ENCODE results near the gene PCSK6. TPM values are rescaled to one million over a fixed set of nuclear protein-coding genes. Genes with fewer than 3 reads are reported as not detected.

The PCSK6 gene
- total RNA-seq, 2 donors from 2014 or later: 5.1 to 8.8 TPM

- Histone ChIP-seq H3K4me3 (no peak overlapping the region), H3K4me1 (ENCODE audit: control insufficient read depth in 1 of 2, low read depth in 2 of 2) (no peaks in the 10 kb centered on the region), H3K27ac (no peak overlapping the region), H3K27me3 (replicated peaks; ENCODE audit: insufficient read depth) (no peaks in the 10 kb centered on the region), H3K36me3 (no peaks in the 10 kb centered on the region), H3K9me3 (no peaks in the 10 kb centered on the region)
- no peak for ATAC-seq (ENCODE audit: insufficient number of reproducible peaks, low FRiP score, low read depth)
- DNase-seq (ENCODE audit: low spot score): no peak
- TF ChIP-seq CTCF (IDR thresholded peaks at IDR 0.05): no peak
Observed at GRCh38 chr15:101437618-101438481, 51.7 kb downstream of the PCSK6 start.

GRCh38 chr15:101437209-101437608, 52.3 kb downstream of the PCSK6 start:
- Histone ChIP-seq H3K4me3 (no peak overlapping the region), H3K4me1 (ENCODE audit: control insufficient read depth in 1 of 2, low read depth in 2 of 2) (no peaks in the 10 kb centered on the region), H3K27ac (no peak overlapping the region), H3K9me3 (no peaks in the 10 kb centered on the region), H3K27me3 (replicated peaks; ENCODE audit: insufficient read depth) (no peaks in the 10 kb centered on the region), H3K36me3 (no peaks in the 10 kb centered on the region)
- ATAC-seq (ENCODE audit: insufficient number of reproducible peaks, low FRiP score, low read depth): no peak
- DNase-seq (ENCODE audit: low spot score): no peak
- no peak for TF ChIP-seq CTCF (IDR thresholded peaks at IDR 0.05)

GRCh38 chr15:101436526-101436925, 53.0 kb downstream of the PCSK6 start:
- Histone ChIP-seq H3K9me3 (no peaks in the 10 kb centered on the region), H3K4me1 (ENCODE audit: control insufficient read depth in 1 of 2, low read depth in 2 of 2) (no peaks in the 10 kb centered on the region), H3K4me3 (no peak overlapping the region), H3K36me3 (no peaks in the 10 kb centered on the region), H3K27ac (no peak overlapping the region), H3K27me3 (replicated peaks; ENCODE audit: insufficient read depth) (no peaks in the 10 kb centered on the region)
- ATAC-seq (ENCODE audit: insufficient number of reproducible peaks, low FRiP score, low read depth) (no peak), DNase-seq (ENCODE audit: low spot score) (no peak)
- no peak for TF ChIP-seq CTCF (IDR thresholded peaks at IDR 0.05)

GRCh38 chr15:101435761-101436160, 53.7 kb downstream of the PCSK6 start:
- H3K36me3 ChIP-seq: no peaks in the 10 kb centered on the region
- H3K27ac ChIP-seq: no peak overlapping the region
- ATAC-seq (ENCODE audit: insufficient number of reproducible peaks, low FRiP score, low read depth) (no peak), DNase-seq (ENCODE audit: low spot score) (no peak)
- no peaks in the 10 kb centered on the region for H3K27me3 ChIP-seq (replicated peaks; ENCODE audit: insufficient read depth)
- H3K4me3 ChIP-seq: no peak overlapping the region
- TF ChIP-seq CTCF (IDR thresholded peaks at IDR 0.05): no peak
- no peaks in the 10 kb centered on the region for H3K9me3 ChIP-seq
- no peaks in the 10 kb centered on the region for H3K4me1 ChIP-seq (ENCODE audit: control insufficient read depth in 1 of 2, low read depth in 2 of 2)

- DNase-seq (ENCODE audit: low spot score) (no peak), ATAC-seq (ENCODE audit: insufficient number of reproducible peaks, low FRiP score, low read depth) (no peak)
- no peak overlapping the region for H3K27ac ChIP-seq
- H3K4me1 ChIP-seq (ENCODE audit: control insufficient read depth in 1 of 2, low read depth in 2 of 2): no peaks in the 10 kb centered on the region
- no peaks in the 10 kb centered on the region for H3K36me3 ChIP-seq
- no peaks in the 10 kb centered on the region for H3K27me3 ChIP-seq (replicated peaks; ENCODE audit: insufficient read depth)
- H3K9me3 ChIP-seq: no peaks in the 10 kb centered on the region
- no peak for TF ChIP-seq CTCF (IDR thresholded peaks at IDR 0.05)
- no peak overlapping the region for H3K4me3 ChIP-seq
Observed at GRCh38 chr15:101434032-101434920, 55.2 kb downstream of the PCSK6 start.
